SH-SY5Y (cell line): ENCODE measurements around the gene TENM4.

Experiments
- GATA2 ChIP-seq: IDR thresholded peaks from 2 replicates; pipeline ENCODE4 v1.6.1; 2011; ENCODE audit warnings: mild to moderate bottlenecking, low read depth, low read length
- GATA3 ChIP-seq: IDR thresholded peaks from 2 replicates; pipeline ENCODE4 v1.6.1; 2011; ENCODE audit warnings: low read depth, mild to moderate bottlenecking, low read length, moderate library complexity

DNA sequence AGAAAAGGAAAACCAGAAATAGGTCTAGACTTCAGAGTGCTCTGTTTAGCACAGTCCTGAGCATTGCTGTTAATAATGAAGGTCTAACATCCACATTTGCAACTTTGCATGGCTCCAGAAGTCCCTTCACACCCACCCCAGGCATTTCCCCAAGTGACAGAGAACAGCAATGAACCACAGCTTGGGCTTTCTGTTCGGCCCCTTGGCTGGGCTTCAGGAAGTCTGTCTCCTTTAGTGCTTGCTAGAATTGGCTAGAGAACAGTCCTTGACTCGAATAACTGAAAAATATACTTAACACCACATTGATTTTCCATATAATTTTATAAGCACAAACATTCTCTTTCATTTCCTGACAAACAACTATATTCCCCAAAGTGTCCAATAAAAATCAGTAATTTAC is 29.3 kb upstream of the TENM4 start:
- TF ChIP-seq GATA2, result no peak
- TF ChIP-seq GATA3, result no peak
